B cell (primary cell): ENCODE measurements around the gene DDX54. TPM values are rescaled to one million over a fixed set of nuclear protein-coding genes. Genes with fewer than 3 reads are reported as not detected.

Experiments used
- ATAC-seq: fragments of 200-7000 bp; cut with Tn5 transposase; one replicate; pipeline ENCODE4 v1.10.0; 2021; ENCODE audit warnings: low read depth, mild to moderate bottlenecking, moderate number of reproducible peaks, moderate library complexity
- CTCF ChIA-PET: fragments of 350-600 bp; sonication (Branson Sonifier 250); formaldehyde crosslinking; loops from one replicate; lab custom pipeline; 2021; ENCODE audit warnings: antibody characterized with exemption, inconsistent platforms; lab: Charles Lee
- POLR2A ChIA-PET: fragments of 350-600 bp; sonication (Branson Sonifier 250); formaldehyde crosslinking; loops from one replicate; lab custom pipeline; 2021; ENCODE audit warnings: antibody characterized with exemption; lab: Charles Lee
- DNase-seq: peaks from one replicate; pipeline ENCODE4 v3.0.0; 2013
- H2AFZ ChIP-seq: 2 replicates; pipeline ENCODE4 v1.6.1; 2012; ENCODE audit warnings: mild to moderate bottlenecking, low read depth, low read length; ENCODE audit not compliant: insufficient read depth, poor library complexity, severe bottlenecking
- H3K27ac ChIP-seq, 2 donors: 1 replicate in 1 of 2; 2 replicates in 1 of 2; pipeline ENCODE4 v1.5.1; 2012 to 2013; ENCODE audit warnings: low read length in 2 of 2, mild to moderate bottlenecking in 2 of 2, moderate library complexity in 1 of 2
- H3K27me3 ChIP-seq, 4 experiments: fragments of 200-600 bp in 1 of 4; sonication (generic) in 1 of 4; replicated peaks in 1 of 4; 1 replicate in 2 of 4; 2 replicates in 2 of 4; pipeline versions ENCODE4 v1.6.1 to v1.7.0; 2013 to 2016; ENCODE audit warnings: low read length in 3 of 4, mild to moderate bottlenecking in 2 of 4, mixed read lengths in 1 of 4, moderate library complexity in 1 of 4; ENCODE audit not compliant: insufficient read depth in 4 of 4, control insufficient read depth in 3 of 4; ENCODE audit errors: control extremely low read depth in 1 of 4
- H3K36me3 ChIP-seq, 2 experiments: replicated peaks in 1 of 2; 1 replicate in 1 of 2; 2 replicates in 1 of 2; pipeline versions ENCODE4 v1.6.1 to v1.7.1; 2013; ENCODE audit warnings: low read length in 1 of 2; ENCODE audit not compliant: insufficient read depth in 2 of 2, control insufficient read depth in 1 of 2; ENCODE audit errors: control extremely low read depth in 1 of 2, extremely low read depth in 1 of 2
- H3K4me1 ChIP-seq, 2 donors: fragments of 200-600 bp in 1 of 2; sonication (generic) in 1 of 2; 1 replicate in 1 of 2; 2 replicates in 1 of 2; pipeline versions ENCODE4 v1.5.1 to v1.6.1; 2013 to 2017; ENCODE audit warnings: low read length in 2 of 2; ENCODE audit not compliant: control insufficient read depth in 2 of 2, insufficient read depth in 2 of 2
- H3K4me2 ChIP-seq: replicated peaks from 2 replicates; pipeline ENCODE3; 2012; ENCODE audit warnings: mild to moderate bottlenecking, low read depth, low read length; ENCODE audit not compliant: poor library complexity, severe bottlenecking
- H3K4me3 ChIP-seq, 5 experiments: fragments of 200-600 bp in 1 of 5; sonication (generic) in 1 of 5; 1 replicate in 3 of 5; 2 replicates in 2 of 5; pipeline versions ENCODE4 v1.5.1 to v1.7.0; 2011 to 2016; ENCODE audit warnings: low read length in 4 of 5, mild to moderate bottlenecking in 4 of 5, low read depth in 2 of 5, control low read depth in 1 of 5, moderate library complexity in 1 of 5; ENCODE audit not compliant: insufficient read depth in 1 of 5; ENCODE audit errors: control extremely low read depth in 1 of 5, extremely low read depth in 1 of 5
- H3K79me2 ChIP-seq: fragments of 200-600 bp; sonication (generic); one replicate; pipeline ENCODE4 v1.6.0; 2016; ENCODE audit warnings: low read length; ENCODE audit not compliant: control insufficient read depth, insufficient read depth
- H3K9ac ChIP-seq: fragments of 200-600 bp; sonication (generic); 2 replicates; pipeline ENCODE4 v1.6.1; 2017; ENCODE audit warnings: mild to moderate bottlenecking, low read length, moderate library complexity
- H3K9me3 ChIP-seq, 3 donors: one replicate each; pipeline versions ENCODE4 v1.6.1 to v1.7.1; 2013; ENCODE audit warnings: low read length in 2 of 3; ENCODE audit not compliant: control insufficient read depth in 2 of 3, insufficient read depth in 1 of 3; ENCODE audit errors: control extremely low read depth in 1 of 3
- H4K20me1 ChIP-seq: 2 replicates; pipeline ENCODE4 v1.6.0; 2012; ENCODE audit warnings: mild to moderate bottlenecking, low read length; ENCODE audit not compliant: insufficient read depth, control insufficient read depth, poor library complexity, severe bottlenecking
- H3K27ac Mint-ChIP-seq: one replicate; pipeline ENCODE4 v1.8.0; 2021; ENCODE audit warnings: mixed read lengths
- H3K27me3 Mint-ChIP-seq: one replicate; pipeline ENCODE4 v1.8.0; 2021; ENCODE audit warnings: mixed read lengths
- H3K4me1 Mint-ChIP-seq: one replicate; pipeline ENCODE4 v1.8.0; 2021; ENCODE audit warnings: mixed read lengths
- H3K4me3 Mint-ChIP-seq: one replicate; pipeline ENCODE4 v1.8.0; 2021; ENCODE audit warnings: mixed read lengths
- H3K9me3 Mint-ChIP-seq: one replicate; pipeline ENCODE4 v1.8.0; 2022; ENCODE audit warnings: mixed read lengths; ENCODE audit not compliant: insufficient read depth
- CTCF ChIP-seq: fragments of 200-600 bp; IDR thresholded peaks from one replicate; pipeline ENCODE4 v1.8.0; 2022; ENCODE audit warnings: antibody characterized with exemption, mild to moderate bottlenecking
- EZH2 ChIP-seq: IDR thresholded peaks from 2 replicates; pipeline ENCODE4 v1.6.1; 2012; ENCODE audit warnings: borderline replicate concordance, low read depth, mild to moderate bottlenecking, moderate library complexity, low read length; ENCODE audit not compliant: insufficient read depth, poor library complexity, severe bottlenecking
- WGBS: methylation state at CpG from one replicate; pipeline ENCODE4 v1.1.5; 2013; ENCODE audit warnings: missing lambda C conversion rate; ENCODE audit not compliant: insufficient coverage; 5-methylcytosine and 5-hydroxymethylcytosine counted together
- intact Hi-C: fragments of 100-400 bp; cut with micrococcal nuclease; formaldehyde crosslinking; loops from one replicate; pipeline ENCODE4 v1.10.0; 2022
- polyA plus RNA-seq: library from polyadenylated mRNA; depleted of rRNA; stranded (reverse); fragments of >200 nt; gene quantifications from 2 replicates; pipeline ENCODE4 v1.2.3, GENCODE V29; 2012
- total RNA-seq, 2 donors: library from RNA; stranded (reverse); fragments of 120-200 nt in 1 of 2; gene quantifications; 1 replicate in 1 of 2; 2 replicates in 1 of 2; pipeline versions ENCODE4 v1.2.3 to v1.2.4, GENCODE V29; 2013 to 2022

DDX54 gene
- total and polyA plus RNA-seq, 2 donors (not counting 1 experiment from before 2014, with no cell fraction given) = 55.4 to 101 TPM

GRCh38 chr12:113201187-113202177, 16.2 kb upstream of the DDX54 start:
- CTCF ChIA-PET = interaction anchor here (1.9 to 3.2 kb wide), 3 partner anchors 14 to 31 kb away, joined by 5 to 16 read pairs (median 13); no protein-coding TSS in a partner anchor
- POLR2A ChIA-PET = interaction anchor here (1.2 kb wide), 1 partner anchor 32 kb away, joined by 3 read pairs; no protein-coding TSS in a partner anchor
- no peaks in the 10 kb centered on the region for H3K79me2 ChIP-seq
- no peak overlapping the region for H3K27ac ChIP-seq
- H3K4me3 ChIP-seq = no peak overlapping the region
- no peaks in the 10 kb centered on the region for H3K27me3 Mint-ChIP-seq
- H3K9me3 Mint-ChIP-seq = no peaks in the 10 kb centered on the region
- no peaks in the 10 kb centered on the region for H3K36me3 ChIP-seq
- no peak overlapping the region for H2AFZ ChIP-seq
- peak overlapping the region; percentile 63 for H3K27ac Mint-ChIP-seq
- TF ChIP-seq EZH2 (no peak), CTCF (no peak)
- H3K9me3 ChIP-seq = peaks cover 0 to 9% (median 0%) of the 10 kb centered on the region in 3 donors
- H3K9ac ChIP-seq = no peak overlapping the region
- H3K27me3 ChIP-seq = no peaks in the 10 kb centered on the region
- no peak overlapping the region for H3K4me3 Mint-ChIP-seq
- WGBS = 94% methylated on average over 14 of the region's 14 CpGs
- ATAC-seq (no peak), DNase-seq (no peak)
- H3K4me1 ChIP-seq = peaks cover 21 to 30% of the 10 kb centered on the region in 2 donors
- H3K4me1 Mint-ChIP-seq = peaks cover 44% of the 10 kb centered on the region
- H3K4me2 ChIP-seq = no peak overlapping the region
- intact Hi-C loops = loop anchor here (10.0 kb wide), 1 partner anchor 1767 kb away; no protein-coding TSS in a partner anchor
- no peaks in the 10 kb centered on the region for H4K20me1 ChIP-seq
